Natural killer cell (primary cell): ENCODE data around the gene RCAN2. TPM values are rescaled to one million over a fixed set of nuclear protein-coding genes. Genes with fewer than 3 reads are reported as not detected.

ENCODE experiments used
- ATAC-seq, 3 donors: fragments of 150-1000 bp in 2 of 3; fragments of 200-7000 bp in 1 of 3; cut with Tn5 transposase; 1 replicate in 1 of 3; 2 replicates in 2 of 3; pipeline ENCODE4 v1.10.0; 2021; ENCODE audit warnings: mild to moderate bottlenecking in 2 of 3, moderate library complexity in 2 of 3
- DNase-seq, 2 donors: peaks; one replicate each; pipeline versions ENCODE4 v3.0.0 to v3.0.0-alpha.2; 2013 to 2021; ENCODE audit warnings: mixed read lengths in 1 of 2
- H3K27ac ChIP-seq: one replicate; pipeline ENCODE4 v1.5.1; 2013; ENCODE audit warnings: mild to moderate bottlenecking, low read length
- H3K27me3 ChIP-seq: one replicate; pipeline ENCODE4 v1.6.1; 2013; ENCODE audit warnings: low read length; ENCODE audit not compliant: control insufficient read depth, insufficient read depth
- H3K36me3 ChIP-seq: one replicate; pipeline ENCODE4 v1.6.1; 2013; ENCODE audit warnings: low read length; ENCODE audit not compliant: control insufficient read depth, insufficient read depth
- H3K4me1 ChIP-seq: one replicate; pipeline ENCODE4 v1.6.1; 2013; ENCODE audit warnings: low read length; ENCODE audit not compliant: control insufficient read depth, insufficient read depth
- H3K4me3 ChIP-seq: one replicate; pipeline ENCODE4 v1.5.1; 2013; ENCODE audit warnings: low read length
- H3K9me3 ChIP-seq: one replicate; pipeline ENCODE4 v1.6.1; 2013; ENCODE audit warnings: low read length; ENCODE audit not compliant: control insufficient read depth, insufficient read depth
- H3K27ac Mint-ChIP-seq, 2 donors: one replicate each; pipeline ENCODE4 v1.8.0; 2022; ENCODE audit warnings: mild to moderate bottlenecking in 2 of 2, mixed read lengths in 2 of 2, moderate library complexity in 1 of 2
- H3K27me3 Mint-ChIP-seq, 2 donors: one replicate each; pipeline ENCODE4 v1.8.0; 2022; ENCODE audit warnings: low read depth in 2 of 2, mixed read lengths in 2 of 2
- H3K36me3 Mint-ChIP-seq: one replicate; pipeline ENCODE4 v1.8.0; 2022; ENCODE audit warnings: mixed read lengths
- H3K4me1 Mint-ChIP-seq, 2 donors: one replicate each; pipeline ENCODE4 v1.8.0; 2022; ENCODE audit warnings: mixed read lengths in 2 of 2
- H3K4me3 Mint-ChIP-seq: one replicate; pipeline ENCODE4 v1.8.0; 2022; ENCODE audit warnings: mild to moderate bottlenecking, moderate library complexity, mixed read lengths
- H3K9me3 Mint-ChIP-seq, 2 donors: one replicate each; pipeline ENCODE4 v1.8.0; 2022; ENCODE audit warnings: mixed read lengths in 2 of 2
- WGBS: methylation state at CpG from one replicate; pipeline ENCODE4 v1.1.7; 2013; ENCODE audit warnings: missing lambda C conversion rate; ENCODE audit not compliant: insufficient coverage; 5-methylcytosine and 5-hydroxymethylcytosine counted together
- intact Hi-C: fragments of 100-400 bp; cut with micrococcal nuclease; formaldehyde crosslinking; loops from one replicate; pipeline ENCODE4 v1.14.2; 2022
- total RNA-seq, 4 donors: library from RNA; stranded (reverse); fragments of 120-200 nt in 1 of 4; gene quantifications; one replicate each; pipeline versions ENCODE4 v1.2.3 to v1.2.4, GENCODE V29; 2013 to 2022
- TF ChIP-seq, protein P1 (sequence below): fragments of 200-600 bp; IDR thresholded peaks from one replicate; pipeline ENCODE4 v1.8.0; 2022; ENCODE audit warnings: antibody characterized with exemption

Gene RCAN2
- total RNA-seq, 3 donors from 2014 or later (not counting 1 experiment from before 2014, with no cell fraction given): 0.43 TPM; not detected in 2

- Histone ChIP-seq H3K4me3 (no peak overlapping the region), H3K27ac (no peak overlapping the region), H3K4me1 (no peaks in the 10 kb centered on the region), H3K9me3 (no peaks in the 10 kb centered on the region), H3K36me3 (no peaks in the 10 kb centered on the region), H3K27me3 (no peaks in the 10 kb centered on the region)
- Mint-ChIP-seq H3K4me3 (no peak overlapping the region), H3K4me1 (no peaks in the 10 kb centered on the region), H3K27ac (no peak overlapping the region), H3K27me3 (peaks cover 6 to 20% of the 10 kb centered on the region in 2 donors), H3K9me3 (no peaks in the 10 kb centered on the region), H3K36me3 (no peaks in the 10 kb centered on the region)
- TF ChIP-seq, protein P1, sequence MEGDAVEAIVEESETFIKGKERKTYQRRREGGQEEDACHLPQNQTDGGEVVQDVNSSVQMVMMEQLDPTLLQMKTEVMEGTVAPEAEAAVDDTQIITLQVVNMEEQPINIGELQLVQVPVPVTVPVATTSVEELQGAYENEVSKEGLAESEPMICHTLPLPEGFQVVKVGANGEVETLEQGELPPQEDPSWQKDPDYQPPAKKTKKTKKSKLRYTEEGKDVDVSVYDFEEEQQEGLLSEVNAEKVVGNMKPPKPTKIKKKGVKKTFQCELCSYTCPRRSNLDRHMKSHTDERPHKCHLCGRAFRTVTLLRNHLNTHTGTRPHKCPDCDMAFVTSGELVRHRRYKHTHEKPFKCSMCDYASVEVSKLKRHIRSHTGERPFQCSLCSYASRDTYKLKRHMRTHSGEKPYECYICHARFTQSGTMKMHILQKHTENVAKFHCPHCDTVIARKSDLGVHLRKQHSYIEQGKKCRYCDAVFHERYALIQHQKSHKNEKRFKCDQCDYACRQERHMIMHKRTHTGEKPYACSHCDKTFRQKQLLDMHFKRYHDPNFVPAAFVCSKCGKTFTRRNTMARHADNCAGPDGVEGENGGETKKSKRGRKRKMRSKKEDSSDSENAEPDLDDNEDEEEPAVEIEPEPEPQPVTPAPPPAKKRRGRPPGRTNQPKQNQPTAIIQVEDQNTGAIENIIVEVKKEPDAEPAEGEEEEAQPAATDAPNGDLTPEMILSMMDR: no peak
- ATAC-seq (no peak), DNase-seq (no peak)
- intact Hi-C loops: no loop called here
Measured at GRCh38 chr6:46510651-46511050, 19.4 kb upstream of the RCAN2 start.

DNA sequence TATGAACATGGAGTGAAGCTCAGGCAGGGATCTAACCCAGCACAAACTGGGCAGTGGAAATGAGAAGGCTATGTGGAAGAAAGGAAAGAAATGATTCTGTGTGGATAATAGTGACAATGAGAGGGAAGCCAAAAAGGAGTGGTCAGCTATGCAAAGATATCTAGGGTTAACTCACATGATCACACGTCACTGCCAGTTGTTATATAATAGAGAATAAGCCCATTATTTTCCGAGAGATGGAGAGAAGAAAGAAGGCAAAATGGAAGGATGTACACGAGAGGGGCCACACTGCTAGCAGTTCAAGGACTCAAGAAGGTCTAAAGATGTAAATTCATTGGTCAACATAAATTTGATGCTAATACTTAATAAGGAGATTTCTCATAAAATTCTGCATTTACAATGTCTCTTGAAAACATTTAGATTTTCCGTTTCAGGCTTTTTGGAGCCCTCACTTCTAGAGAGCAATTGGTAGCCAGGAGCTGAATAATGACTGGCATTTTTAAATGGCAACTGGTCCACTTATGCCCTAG, 18.8 kb upstream of the RCAN2 start:
- Histone ChIP-seq H3K27me3 (no peaks in the 10 kb centered on the region), H3K4me3 (no peak overlapping the region), H3K27ac (no peak overlapping the region), H3K36me3 (no peaks in the 10 kb centered on the region), H3K4me1 (no peaks in the 10 kb centered on the region), H3K9me3 (no peaks in the 10 kb centered on the region)
- Mint-ChIP-seq H3K27me3 (peaks cover 6 to 19% of the 10 kb centered on the region in 2 donors), H3K4me3 (no peak overlapping the region), H3K27ac (no peak overlapping the region), H3K9me3 (no peaks in the 10 kb centered on the region), H3K36me3 (no peaks in the 10 kb centered on the region), H3K4me1 (no peaks in the 10 kb centered on the region)
- WGBS: 85% methylated on average over 4 of the region's 4 CpGs
- ATAC-seq (no peak), DNase-seq (no peak)
- TF ChIP-seq, protein P1: no peak
- intact Hi-C loops: no loop called here

- no peak overlapping the region for H3K4me3 ChIP-seq
Measured at GRCh38 chr6:46509063-46509462, 17.8 kb upstream of the RCAN2 start.

DNA sequence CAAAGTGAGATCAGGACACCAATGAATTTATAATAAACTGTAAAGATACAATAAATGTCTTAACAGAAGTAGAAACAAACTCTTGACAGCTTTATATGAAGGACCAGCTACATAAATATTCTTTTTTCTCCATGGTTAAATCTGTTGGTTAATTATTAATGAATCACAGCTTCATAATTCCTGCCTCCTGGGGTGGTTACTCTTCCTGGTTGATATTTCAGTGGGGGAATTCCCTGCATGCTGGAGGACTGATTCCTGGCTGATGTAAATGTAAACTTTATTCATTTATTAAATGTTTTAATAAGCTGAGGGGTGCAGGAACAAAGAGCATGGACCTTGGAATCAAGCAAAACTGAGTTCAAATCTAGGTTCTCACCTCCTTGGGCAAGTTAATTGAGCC, 16.2 kb upstream of the RCAN2 start:
- no peaks in the 10 kb centered on the region for H3K36me3 ChIP-seq
- Mint-ChIP-seq H3K4me3 (no peak overlapping the region), H3K9me3 (no peaks in the 10 kb centered on the region), H3K4me1 (no peaks in the 10 kb centered on the region), H3K27me3 (peaks cover 6 to 20% of the 10 kb centered on the region in 2 donors), H3K36me3 (no peaks in the 10 kb centered on the region), H3K27ac (no peak overlapping the region)
- no peaks in the 10 kb centered on the region for H3K4me1 ChIP-seq
- no peak for ATAC-seq
- no peak overlapping the region for H3K27ac ChIP-seq
- no peak overlapping the region for H3K4me3 ChIP-seq
- H3K9me3 ChIP-seq: no peaks in the 10 kb centered on the region
- DNase-seq: no peak
- H3K27me3 ChIP-seq: no peaks in the 10 kb centered on the region
- TF ChIP-seq, protein P1: no peak
- intact Hi-C loops: no loop called here

More at GRCh38 chr6:46509063-46509462, 17.8 kb upstream of the RCAN2 start:
- Histone ChIP-seq H3K27me3 (no peaks in the 10 kb centered on the region), H3K36me3 (no peaks in the 10 kb centered on the region), H3K4me1 (no peaks in the 10 kb centered on the region), H3K27ac (no peak overlapping the region), H3K9me3 (no peaks in the 10 kb centered on the region)
- Mint-ChIP-seq H3K27ac (no peak overlapping the region), H3K9me3 (no peaks in the 10 kb centered on the region), H3K27me3 (peaks cover 6 to 19% of the 10 kb centered on the region in 2 donors), H3K4me1 (no peaks in the 10 kb centered on the region), H3K36me3 (no peaks in the 10 kb centered on the region), H3K4me3 (no peak overlapping the region)
- no peak for ATAC-seq
- 89% methylated on average over 4 of the region's 4 CpGs for WGBS
- DNase-seq: no peak
- intact Hi-C loops: no loop called here
- TF ChIP-seq, protein P1: no peak
